HG03097 (cell line): ENCODE results near the gene MYLIP.
"Not testable (repeated sequence)": the region's sequence is repeated elsewhere in the genome, so short reads cannot be mapped to it uniquely, and the experiment has no call there.

ENCODE experiments used
- ATAC-seq: cut with Tn5 transposase; IDR thresholded peaks from one replicate; pipeline ENCODE4 v1.9.1; 2021; ENCODE audit not compliant: unreplicated experiment, low FRiP score

The MYLIP gene

DNA sequence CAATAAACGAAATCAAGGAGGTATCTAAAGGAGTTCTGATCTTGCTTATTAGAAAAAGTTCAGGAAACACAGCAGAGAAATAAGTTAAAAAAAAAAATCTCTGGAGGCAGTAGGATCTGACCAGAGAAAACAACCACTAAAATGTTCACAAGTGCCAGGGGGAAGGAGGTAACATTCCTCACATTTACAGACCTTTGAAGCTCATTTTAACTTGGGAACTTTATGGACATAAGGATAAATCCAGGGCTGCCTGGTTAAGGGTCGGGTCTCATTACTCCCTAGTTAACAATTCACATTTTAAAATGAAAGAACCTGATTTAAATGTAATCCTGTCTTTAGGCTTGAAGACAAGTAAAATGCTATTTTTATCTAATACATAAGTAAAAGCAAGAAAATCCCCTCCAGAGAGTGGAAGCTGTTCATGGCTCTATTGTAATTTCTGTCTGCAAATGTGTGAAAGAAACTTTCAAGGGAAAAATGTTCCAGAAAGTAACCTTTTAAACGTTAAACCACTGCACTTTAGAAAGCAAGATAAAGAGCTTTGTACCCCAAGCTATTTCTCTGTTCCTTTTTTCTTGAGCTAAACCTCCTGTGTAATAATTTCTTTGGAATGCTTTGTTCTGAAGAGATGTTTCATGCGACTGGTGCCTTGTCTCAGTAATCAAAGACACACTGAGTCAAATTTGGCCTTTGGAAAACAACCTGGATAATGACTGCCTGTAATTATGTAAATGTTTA is 38.2 kb downstream of the MYLIP start:
- ATAC-seq, result no peak

DNA sequence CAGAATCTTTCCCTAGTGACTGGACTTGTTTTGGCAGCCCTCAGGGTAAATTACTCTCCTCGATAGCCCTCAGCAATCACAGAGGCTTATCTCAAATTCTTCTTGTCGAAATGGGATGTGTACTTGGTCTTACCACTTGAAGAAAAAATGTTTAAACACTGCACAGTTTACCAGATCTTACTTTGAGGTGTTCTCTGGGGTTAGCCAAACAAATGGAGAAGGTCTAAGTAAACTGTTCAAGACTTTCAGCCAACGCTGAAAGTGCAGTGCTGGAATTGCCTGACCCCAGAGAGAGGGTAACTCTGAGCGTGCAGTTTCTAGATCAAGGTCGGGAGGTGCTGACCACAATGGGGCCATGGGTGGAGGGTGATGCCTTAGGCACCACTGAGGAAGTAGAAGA is 39.2 kb downstream of the MYLIP start:
- no peak for ATAC-seq

DNA sequence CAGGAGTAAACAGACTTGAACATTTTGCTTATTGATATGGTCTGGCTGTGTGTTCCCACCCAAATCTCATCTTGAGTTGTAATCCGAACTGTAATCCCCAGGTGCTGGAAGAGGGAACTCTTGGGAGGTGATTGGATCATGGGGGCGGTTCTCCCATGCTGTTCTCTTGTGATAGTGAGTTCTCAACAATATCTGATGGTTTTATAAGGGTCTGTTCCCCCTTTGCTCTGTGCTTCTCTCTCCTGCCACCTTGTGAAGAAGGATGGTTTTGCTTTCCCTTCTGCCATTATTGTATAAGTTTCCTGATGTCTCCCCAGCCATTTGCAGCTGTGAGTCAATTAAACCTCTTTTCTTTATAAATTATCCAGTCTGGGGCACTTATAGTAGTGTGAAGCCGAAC is 40.0 kb downstream of the MYLIP start:
- ATAC-seq, result no peak

DNA sequence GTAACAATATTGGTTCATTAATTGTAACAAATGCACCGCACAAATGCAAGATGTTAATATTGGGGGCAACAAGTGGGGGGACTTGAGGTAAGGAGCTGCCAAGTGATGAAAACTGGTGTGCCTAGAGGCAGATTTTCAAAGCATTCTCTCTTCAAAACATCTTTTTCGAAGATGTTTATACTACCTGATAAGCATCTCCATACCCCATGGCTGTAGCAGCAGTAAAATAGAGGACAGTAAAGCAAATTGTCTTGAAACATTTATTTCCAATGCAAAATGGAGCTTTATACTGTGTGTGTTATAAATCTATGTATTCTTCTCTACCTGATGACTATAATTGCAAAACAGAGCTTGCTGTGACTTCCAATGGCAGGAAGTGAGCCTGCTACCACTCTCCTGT is 42.5 kb downstream of the MYLIP start:
- no peak for ATAC-seq

DNA sequence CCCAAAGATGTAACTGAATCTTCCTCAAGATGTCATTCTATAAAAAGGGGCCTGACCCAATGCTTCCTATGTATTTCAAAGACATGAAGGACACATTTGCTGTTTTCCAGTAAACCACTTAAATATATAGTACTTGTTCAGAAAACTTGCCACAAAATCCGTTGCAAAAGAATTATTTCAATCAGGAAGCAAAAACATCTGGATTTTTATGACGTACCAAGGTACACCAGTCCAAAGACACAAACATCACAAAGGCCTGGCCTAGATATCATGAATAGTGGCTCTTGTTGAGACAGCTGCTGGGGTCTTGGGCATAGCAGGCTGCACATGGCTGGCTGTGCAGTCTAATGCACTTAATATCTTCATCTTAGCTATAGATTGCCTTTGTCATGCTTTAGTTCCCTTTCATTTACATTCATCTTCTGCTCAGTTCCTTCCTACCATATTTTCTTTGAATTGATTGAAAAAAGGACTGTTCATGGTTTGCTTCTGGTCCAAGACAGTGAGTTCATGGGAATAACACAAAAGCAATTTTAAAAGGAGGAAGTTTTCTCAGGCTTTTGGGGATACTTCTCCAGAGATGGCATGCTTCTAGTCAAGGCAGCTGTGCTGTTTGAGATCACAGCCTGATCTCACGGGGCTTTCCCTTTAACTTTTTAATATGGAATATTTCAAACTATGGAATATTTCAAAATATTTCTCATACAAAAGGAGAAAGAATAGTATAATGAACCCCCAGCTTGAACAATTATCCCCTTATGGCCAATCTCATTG is 44.5 kb downstream of the MYLIP start:
- no peak for ATAC-seq

DNA sequence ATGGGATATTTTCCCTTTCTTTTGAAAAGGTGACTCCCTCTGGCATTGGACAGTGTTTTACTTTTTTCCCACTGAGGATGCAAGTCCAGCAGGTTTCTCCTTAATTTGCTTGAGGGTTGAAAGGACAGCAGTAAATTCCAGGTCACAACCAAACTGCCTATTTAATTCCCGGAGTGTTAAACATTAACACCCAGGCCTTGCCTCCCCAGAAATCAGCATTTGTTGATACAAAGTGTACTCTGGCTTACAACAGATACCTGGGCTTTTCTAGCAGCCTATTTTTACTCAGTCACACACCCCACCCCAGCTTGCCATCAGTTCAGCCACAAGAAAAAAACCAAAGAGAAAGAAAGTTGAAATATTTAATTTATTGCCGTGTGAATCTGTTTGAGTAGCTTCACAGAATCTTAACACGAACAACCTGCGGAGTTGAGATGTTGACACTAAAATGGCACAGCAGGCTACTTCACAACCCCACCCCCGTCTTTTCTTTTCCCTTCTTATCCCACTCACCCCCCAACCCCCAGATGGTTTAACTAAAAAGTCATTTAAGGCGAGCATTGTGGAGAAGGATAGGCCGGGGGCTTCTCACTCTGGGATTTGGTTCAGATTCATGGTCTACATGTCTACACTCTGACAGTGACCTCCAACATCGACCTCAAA is 45.7 kb downstream of the MYLIP start:
- ATAC-seq, result no peak

DNA sequence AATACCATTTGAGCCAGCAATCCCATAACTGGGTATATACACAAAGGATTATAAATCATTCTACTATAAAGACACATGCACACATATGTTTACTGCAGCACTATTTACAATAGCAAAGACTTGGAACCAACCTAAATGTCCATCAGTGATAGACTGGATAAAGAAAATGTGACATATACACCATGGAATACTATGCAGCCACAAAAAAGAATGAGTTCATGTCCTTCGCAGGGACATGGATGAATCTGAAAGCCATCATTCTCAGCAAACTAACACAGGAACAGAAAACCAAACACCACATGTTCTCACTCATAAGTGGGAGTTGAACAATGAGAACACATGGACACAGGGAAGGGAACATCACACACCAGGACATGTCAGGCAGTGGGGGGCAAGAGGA is 47.7 kb downstream of the MYLIP start:
- ATAC-seq, result not testable (repeated sequence)

DNA sequence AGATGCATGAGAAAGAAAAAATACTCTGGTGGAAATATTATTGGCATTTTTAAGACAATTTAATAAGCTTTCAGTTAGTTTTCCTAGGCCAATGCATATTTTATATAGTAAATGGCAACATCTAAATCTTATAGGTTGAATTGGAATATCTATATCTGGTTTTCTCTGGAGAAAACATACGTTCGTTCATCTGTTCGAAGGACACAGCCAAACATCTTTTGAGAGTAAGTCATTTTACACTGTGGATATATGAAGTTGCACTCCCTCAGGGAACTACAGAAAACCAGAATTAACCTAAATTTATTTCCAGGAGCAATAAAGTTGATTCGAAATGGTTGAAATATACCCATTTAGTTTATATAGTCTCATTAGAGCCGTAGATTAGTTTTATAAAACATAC is 49.0 kb downstream of the MYLIP start:
- no peak for ATAC-seq

DNA sequence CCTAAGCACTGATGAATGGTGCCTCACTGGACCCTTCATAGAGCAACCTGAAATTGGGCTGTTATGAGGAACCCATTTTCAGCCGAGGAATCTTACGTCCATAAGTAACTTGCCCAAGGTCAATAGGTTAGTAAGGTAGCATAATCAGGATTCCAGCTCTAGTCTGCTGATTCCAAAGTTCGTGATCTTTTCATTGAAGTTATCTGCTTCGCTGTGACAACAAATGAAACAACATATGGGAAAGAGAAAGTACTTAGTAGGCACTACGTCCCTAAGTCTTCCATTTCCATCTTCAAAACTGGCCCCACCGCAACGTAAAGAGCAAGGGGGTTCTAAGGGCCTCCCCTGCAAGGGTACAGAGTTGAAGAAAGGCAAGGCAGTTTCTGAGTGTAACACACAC is 49.5 kb downstream of the MYLIP start:
- no peak for ATAC-seq

DNA sequence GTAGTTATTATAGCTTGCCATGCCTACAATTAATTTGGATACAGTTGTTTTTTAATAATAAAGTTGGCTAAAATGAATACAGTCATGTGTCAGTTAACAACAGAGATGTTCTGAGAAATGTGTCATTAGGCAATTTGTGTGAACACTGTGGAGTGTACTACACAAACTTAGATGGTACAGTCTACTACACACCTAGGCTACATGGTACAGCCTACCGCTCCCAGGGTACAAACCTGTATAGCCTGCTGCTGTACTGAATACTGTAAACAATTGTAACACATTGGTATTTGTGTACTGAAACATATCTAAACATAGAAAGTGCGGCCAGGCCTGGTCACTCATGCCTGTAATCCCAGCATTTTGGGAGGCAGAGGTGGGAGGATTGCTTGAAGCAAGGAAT is 50.2 kb downstream of the MYLIP start:
- ATAC-seq, result no peak

DNA sequence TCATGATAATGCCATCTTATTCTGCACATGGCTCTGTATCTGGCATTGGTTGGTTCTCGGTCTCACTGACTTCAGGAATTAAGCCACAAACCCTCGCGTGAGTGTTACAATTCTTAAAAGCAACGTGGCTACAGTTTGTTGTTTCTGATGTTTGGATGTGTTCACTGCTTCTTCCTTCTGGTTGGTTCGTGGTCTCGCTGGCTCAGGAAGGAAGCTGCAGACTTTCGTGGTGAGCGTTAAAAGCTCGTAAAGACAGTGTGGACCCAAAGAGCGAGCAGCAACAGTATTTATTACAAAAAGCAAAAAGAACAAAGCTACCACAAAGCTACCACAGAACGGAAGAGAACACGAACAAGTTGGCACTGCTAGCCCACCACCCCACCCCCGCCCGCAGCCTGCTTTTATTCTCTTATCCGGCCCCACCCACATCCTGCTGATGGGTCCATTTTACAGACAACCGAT is 51.1 kb downstream of the MYLIP start:
- ATAC-seq, result no peak

DNA sequence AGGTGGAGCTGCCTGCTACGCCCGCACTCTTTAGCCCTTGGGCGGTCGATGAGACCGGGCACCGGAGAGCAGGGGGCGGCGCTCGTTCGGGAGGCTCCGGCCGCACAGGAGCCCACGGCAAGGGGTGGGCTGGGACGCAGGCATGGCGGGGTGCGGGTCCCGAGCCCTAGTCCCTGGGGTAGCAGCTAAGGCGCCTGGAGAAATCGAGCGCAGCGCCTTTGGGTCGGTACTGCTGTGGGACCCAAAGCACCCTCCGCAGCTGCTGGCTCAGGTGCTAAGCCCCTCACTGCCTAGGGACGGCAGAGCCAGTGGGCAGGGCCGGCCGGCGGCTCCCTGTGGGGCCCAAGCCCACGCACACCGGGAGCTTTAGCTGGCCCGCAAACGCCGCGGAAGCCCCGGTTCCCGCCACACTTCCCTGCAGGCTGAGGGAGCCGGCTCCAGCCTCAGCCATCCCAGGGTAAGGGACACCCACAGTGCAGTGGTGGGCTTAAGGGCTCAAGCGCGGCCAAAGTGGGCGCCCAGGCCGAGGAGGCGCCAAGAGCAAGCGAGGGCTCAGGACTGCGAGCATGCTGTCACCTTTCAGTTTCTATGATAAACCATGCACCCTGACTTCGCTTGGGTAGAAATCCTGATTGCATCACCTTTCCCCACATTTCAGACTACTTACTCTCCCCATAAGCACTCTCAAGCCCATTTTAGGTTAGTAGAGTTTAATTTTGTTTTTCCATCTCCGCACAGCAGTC is 52.0 kb downstream of the MYLIP start:
- no peak for ATAC-seq

DNA sequence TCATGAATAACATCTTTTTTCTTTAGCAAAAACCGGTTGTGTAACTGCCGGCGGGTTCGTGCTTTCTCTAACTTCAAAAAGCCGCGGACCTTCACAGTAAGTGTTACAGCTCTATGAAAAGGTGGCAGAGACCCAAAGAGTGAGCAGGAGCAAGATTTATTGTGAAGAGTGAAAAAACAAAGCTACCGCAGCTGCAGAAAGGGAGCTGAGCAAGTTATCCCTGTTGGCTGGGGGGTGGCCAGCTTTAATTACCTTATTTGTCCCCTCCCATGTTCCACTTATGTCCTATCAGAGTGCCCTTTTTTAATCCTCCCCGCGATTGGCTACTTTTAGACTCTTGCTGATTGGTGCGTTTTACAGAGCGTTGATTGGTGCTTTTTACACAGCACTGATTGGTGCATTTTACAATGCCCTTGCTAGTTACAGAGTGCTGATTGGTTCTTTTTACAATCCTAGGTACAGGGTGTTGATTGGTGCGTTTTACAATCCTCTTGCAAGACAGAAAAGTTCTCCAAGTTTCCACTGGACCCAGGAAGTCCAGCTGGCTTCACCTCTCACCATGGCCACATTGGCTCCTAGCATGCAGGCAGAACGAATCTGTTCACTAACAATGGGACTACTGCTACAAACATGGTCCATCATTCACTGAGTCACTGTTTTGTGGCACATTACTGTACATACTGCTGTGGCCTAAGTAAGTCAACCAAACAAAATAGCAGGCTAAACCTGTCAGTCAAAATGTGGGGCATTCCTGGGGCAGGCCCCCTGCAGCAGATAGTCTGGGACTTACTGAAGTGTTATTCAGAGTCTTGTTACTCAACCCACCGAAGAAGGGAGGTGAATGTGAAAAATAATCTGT is 52.8 kb downstream of the MYLIP start:
- ATAC-seq, result no peak

DNA sequence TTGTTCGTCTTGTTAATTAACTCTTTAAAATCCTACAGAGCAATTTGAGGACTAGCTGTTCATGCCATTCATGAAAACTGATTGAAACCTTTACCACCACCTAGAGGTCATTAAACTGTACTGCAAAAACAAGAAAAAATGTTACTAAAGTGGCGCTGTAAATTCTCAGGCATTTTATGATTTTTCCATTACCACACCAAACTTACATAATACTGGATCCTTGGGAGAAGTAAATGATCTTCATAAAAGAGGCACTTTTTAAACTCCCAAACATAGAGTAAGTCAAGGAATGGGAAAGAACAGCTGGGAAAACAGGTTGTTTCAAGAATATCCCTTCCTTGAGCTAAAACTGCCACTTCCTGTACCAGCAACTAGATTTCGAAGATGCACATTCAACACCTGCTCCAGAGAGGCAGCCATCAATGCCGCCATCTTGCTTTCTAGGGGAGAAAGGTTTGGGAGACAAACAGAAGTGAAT is 54.3 kb downstream of the MYLIP start:
- no peak for ATAC-seq

DNA sequence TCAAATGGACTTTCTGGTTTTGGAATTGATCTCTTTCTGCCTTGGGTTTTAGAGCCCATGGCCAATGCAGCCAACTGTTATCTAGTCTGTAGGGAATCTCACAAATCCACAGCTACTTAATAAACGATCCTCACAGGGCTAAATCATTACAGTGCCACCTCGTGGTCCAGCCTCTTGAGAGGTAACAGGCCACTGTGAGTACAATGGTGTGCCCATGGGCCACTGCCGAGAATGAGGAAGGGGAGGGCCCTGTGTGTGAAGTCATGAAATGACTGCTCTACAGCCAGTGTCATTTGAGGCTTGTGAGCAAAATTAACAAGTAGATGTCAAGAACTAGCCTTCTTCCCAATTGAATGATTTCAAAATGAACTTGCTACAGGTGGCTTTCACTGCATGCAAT is 55.2 kb downstream of the MYLIP start:
- ATAC-seq, result no peak

DNA sequence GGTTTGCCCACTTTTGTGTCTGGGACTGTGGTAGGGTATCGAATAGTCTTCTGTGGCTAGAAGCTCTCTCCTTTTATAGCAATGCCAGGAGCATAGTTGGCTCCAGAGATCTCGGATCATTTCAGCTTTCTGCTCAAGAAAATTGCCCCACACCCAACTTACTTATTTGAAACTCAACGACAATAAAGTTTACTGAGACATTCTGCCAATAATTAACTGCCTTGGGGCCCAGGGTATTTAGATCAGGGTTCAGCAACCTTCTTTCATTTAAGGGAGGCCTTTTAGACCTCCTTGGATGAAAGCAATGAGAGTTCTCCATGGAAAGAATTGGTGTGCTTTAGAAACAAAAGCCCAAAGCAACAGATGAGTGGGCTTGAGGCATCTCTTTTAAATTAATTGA is 55.7 kb downstream of the MYLIP start:
- no peak for ATAC-seq

DNA sequence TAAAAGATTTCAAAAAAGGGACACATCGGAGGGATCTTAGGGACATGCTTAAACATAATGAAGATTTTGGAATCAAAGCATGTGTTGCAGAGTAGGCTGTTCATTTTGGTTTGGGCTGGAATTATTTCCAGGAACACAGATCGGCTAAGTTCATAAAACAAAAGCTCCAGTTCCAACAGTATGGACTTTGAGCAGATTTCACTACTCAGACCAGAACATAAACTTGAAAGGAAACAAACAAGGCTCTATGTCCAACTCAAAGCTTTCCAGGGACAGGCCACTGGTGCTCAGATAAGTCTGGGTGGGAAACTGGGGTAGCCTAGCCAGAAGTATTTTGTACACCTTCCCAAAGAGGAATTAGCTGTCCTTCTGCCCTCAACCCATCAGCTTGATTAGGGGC is 58.3 kb downstream of the MYLIP start:
- ATAC-seq, result no peak

DNA sequence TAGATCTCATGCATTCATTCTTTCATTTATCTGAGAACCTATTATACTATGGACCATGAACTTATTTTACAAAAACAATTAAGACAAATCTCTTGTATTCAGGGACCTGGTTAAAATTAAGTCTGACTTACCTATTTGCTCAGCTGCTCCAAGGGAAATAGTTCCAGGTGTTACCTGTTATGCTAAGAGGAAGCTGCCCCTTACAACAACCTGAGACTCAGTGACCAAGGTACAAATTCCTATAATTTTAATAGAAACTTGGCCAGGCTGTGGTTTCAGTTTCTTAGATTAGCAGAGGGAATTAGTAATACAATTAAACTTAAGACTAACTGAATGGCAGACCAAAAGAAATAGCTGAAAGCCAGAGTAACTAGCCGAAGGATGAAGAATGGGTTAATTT is 61.3 kb downstream of the MYLIP start:
- ATAC-seq, result no peak

DNA sequence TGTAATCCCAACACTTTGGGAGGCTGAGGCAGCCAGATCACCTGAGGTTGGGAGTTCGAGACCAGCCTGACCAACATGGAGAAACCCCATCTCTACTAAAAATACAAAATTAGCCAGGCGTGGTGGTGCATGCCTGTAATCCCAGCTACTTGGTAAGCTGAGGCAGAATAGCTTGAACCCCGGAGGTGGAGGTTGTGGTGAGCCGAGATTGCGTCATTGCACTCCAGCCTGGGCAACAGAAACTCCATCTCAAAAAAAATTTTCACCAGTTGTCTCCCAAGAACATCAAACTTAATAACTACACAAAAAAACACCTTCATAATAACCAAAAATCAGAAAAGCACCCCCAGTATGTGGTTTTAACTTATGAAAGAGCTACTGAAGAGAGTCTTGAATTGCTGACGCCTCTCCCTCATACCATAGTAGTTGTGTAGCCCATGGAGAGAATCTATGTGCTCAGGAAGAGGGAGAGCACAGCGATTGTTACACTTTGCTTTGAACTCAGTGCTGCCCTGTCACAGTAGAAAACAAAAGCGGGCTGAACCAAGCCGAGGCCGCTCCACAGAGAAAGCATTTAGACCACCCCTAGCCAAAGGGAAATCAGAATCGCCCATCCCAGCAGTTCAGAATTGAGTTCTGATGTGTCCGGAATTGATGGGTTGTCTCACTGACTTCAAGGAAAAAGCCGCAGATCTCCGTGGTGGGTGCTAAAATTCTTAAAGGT is 67.5 kb downstream of the MYLIP start:
- ATAC-seq, result no peak
